ENCODE data around the gene CCR2.

CCR2 gene

DNA sequence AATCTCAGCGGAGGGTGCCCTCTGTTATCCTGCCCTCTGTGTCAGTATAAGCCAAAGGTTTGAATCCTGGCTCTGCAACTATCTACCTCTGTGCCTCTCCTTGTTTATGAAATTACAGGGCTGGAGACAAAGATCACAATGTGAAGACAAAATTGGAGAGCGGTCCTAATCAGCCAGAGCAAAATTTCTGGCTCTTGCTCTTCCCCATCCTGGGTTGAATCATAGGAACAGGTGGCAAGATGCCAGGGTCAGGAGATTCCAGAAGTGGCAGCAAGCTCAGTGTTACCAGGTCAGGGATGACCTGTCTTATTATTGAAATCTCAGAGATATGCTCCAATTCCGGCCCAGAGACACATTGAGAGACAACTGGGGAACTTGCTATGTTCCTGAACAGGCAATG, 2.3 kb upstream of the CCR2 start:
- no peak for DNase-seq (ENCODE audit: low read depth, low spot score)
- no peak overlapping the region for H3K4me3 ChIP-seq (ENCODE audit: low read length)

DNA sequence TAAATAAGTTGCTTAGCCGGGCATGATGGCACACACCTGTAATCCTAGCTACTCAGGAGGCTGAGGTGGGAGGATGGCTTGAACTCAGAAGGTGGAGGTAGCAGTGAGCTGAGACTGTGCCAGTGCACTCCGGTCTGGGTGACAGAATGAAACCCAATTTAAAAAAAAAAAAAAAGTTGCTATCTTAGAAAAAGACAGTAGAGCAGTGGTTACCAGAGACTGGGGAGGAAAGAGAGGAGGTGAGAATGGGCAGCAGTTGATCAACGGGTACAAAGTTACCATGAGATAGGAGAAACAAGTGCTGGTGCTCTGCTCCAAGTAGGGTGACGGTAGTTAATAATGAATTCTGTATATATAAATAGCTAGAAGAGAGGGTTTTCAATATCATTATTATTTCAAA, 821 bp upstream of the CCR2 start:
- no peak overlapping the region for H3K4me3 ChIP-seq (ENCODE audit: low read length)
- DNase-seq (ENCODE audit: low read depth, low spot score): no peak

GRCh38 chr3:46354478-46354877, 567 bp downstream of the CCR2 start:
- no peak for DNase-seq (ENCODE audit: low read depth, low spot score)
- H3K4me3 ChIP-seq (ENCODE audit: low read length): no peak overlapping the region

GRCh38 chr3:46354984-46355383, 1.1 kb downstream of the CCR2 start:
- H3K4me3 ChIP-seq (ENCODE audit: low read length): no peak overlapping the region
- DNase-seq (ENCODE audit: low read depth, low spot score): peak; percentile 48

DNA sequence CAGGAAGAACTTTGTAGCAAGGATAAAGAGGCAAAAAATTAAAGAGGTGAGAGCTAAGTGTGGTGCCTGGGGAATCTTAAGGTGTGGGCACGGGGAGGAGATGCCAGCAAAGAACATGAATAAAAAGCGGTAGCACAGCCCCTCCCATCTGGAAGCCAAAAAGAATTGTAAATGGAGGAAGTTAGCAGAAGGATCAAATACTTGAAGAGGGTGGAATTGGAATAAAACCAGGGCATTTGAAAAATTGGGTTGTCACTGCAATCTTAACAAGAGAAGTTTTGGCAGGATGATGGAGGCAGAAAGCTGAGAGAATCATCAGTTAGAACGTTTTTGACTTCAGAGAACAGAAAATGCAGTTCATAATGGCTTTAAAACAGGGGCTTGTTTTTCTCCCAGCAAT, 2.4 kb downstream of the CCR2 start:
- H3K4me3 ChIP-seq (ENCODE audit: low read length): no peak overlapping the region
- no peak for DNase-seq (ENCODE audit: low read depth, low spot score)

DNA sequence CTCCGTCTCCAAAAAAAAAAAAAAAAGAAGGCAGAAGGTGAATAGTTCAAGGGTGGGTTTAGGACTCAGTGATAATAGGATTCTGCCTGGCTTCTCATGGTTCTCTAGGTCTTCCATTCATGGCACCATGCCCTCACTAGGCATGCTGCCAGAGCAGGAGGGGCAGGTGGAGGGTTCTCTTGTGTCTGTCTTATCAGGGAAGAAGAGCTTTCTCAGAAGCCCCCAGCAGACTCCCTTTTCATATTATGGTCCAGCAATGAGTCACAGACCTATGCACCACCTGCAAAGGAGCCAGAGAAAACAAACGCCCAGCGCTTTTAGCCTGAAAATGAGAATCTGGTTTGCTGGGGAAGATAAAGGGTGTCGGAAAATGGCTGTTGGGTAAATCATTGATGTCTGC, 3.0 kb downstream of the CCR2 start:
- H3K4me3 ChIP-seq (ENCODE audit: low read length): no peak overlapping the region
- no peak for DNase-seq (ENCODE audit: low read depth, low spot score)

DNA sequence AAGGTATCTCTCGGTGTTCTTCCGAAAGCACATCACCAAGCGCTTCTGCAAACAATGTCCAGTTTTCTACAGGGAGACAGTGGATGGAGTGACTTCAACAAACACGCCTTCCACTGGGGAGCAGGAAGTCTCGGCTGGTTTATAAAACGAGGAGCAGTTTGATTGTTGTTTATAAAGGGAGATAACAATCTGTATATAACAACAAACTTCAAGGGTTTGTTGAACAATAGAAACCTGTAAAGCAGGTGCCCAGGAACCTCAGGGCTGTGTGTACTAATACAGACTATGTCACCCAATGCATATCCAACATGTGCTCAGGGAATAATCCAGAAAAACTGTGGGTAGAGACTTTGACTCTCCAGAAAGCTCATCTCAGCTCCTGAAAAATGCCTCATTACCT, 4.6 kb downstream of the CCR2 start:
- no peak overlapping the region for H3K4me3 ChIP-seq (ENCODE audit: low read length)
- DNase-seq (ENCODE audit: low read depth, low spot score): no peak

GRCh38 chr3:46359733-46360493, 6.0 kb downstream of the CCR2 start:
- DNase-seq (ENCODE audit: low read depth, low spot score): no peak
- H3K4me3 ChIP-seq (ENCODE audit: low read length): no peak overlapping the region

GRCh38 chr3:46360907-46361306, 7.0 kb downstream of the CCR2 start:
- no peak overlapping the region for H3K4me3 ChIP-seq (ENCODE audit: low read length)
- DNase-seq (ENCODE audit: low read depth, low spot score): no peak

GRCh38 chr3:46361408-46362283, 7.7 kb downstream of the CCR2 start:
- DNase-seq (ENCODE audit: low read depth, low spot score): no peak
- H3K4me3 ChIP-seq (ENCODE audit: low read length): no peak overlapping the region

- DNase-seq (ENCODE audit: low read depth, low spot score): no peak
- no peak overlapping the region for H3K4me3 ChIP-seq (ENCODE audit: low read length)
These were observed 11.1 kb downstream of the CCR2 start for GRCh38 chr3:46365041-46365440.

GRCh38 chr3:46365737-46366524, 12.0 kb downstream of the CCR2 start:
- H3K4me3 ChIP-seq (ENCODE audit: low read length): no peak overlapping the region
- no peak for DNase-seq (ENCODE audit: low read depth, low spot score)

DNA sequence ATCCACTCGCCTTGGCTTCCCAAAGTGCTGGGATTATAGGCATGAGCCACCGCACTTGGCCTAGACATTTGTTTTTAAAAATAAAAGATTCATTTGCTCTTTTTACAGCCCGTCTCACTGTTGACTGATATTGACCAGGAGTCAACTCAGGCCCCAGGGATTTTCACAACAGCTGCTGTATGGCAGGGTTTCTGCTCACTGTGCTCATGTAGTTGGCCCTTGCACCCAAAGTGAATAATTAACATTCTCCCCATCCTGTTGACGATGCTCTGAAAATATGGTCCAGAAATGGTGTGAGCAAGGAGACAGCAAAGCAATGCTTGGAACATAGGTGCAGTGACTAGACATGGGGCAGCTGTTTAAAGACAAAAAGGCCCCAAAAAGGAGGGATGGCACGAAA, 13.9 kb downstream of the CCR2 start:
- DNase-seq (ENCODE audit: low read depth, low spot score): no peak

DNA sequence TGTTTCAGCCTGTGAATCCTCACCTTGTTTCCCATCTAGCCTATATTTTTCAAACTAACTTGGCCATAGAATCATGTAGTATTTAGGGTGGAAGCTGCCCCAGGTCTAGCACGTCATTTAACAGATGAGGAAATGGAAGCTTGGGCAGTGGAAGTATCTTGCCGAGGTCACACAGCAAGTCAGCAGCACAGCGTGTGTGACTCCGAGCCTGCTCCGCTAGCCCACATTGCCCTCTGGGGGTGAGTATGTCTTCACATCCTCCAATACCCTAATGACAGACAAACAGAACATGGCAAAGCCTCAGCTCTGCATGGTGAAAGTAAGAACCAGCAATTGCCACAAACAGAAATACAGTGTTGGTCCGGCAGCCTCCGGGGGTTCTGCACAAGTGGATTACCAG, 14.7 kb downstream of the CCR2 start:
- H3K4me3 ChIP-seq (ENCODE audit: low read length): no peak overlapping the region
- DNase-seq (ENCODE audit: low read depth, low spot score): peak; percentile 84

More for the DNA sequence above, 13.9 kb downstream of the CCR2 start:
- no peak overlapping the region for H3K4me3 ChIP-seq (ENCODE audit: low read length)

- no peak overlapping the region for H3K4me3 ChIP-seq (ENCODE audit: low read length)
- no peak for DNase-seq (ENCODE audit: low read depth, low spot score)
These were observed 15.2 kb downstream of the CCR2 start for GRCh38 chr3:46369151-46369550.

- DNase-seq (ENCODE audit: low read depth, low spot score): no peak
- H3K4me3 ChIP-seq (ENCODE audit: low read length): no peak overlapping the region
These were observed 15.8 kb downstream of the CCR2 start for GRCh38 chr3:46369675-46370132.

- peak; percentile 74 for DNase-seq (ENCODE audit: low read depth, low spot score)
- H3K4me3 ChIP-seq (ENCODE audit: low read length): no peak within 1 kb of the TSS
These were observed 17.1 kb downstream of the CCR2 start, which contains the start of gene CCR5 for GRCh38 chr3:46370839-46371518. Gene CCR5 (plus strand): TSS chr3:46370946. CDS start chr3:46372903, 1,957 bp downstream.

- DNase-seq (ENCODE audit: low read depth, low spot score): no peak
- no peak overlapping the region for H3K4me3 ChIP-seq (ENCODE audit: low read length)
These were observed 17.8 kb downstream of the CCR2 start for GRCh38 chr3:46371519-46372340.

Data from Jurkat, Clone E6-1 (cell line).